Tibial nerve (tissue), 4 donors: Measurements from ENCODE around the gene SYNE3. TPM values are rescaled to one million over a fixed set of nuclear protein-coding genes. Genes with fewer than 3 reads are reported as not detected.

Experiments
- DNase-seq, 2 donors: peaks; one replicate each; pipeline ENCODE4 v3.0.0-alpha.2; 2019; ENCODE audit warnings: low spot score in 2 of 2
- H3K27ac ChIP-seq, 4 donors: fragments of 200-600 bp; sonication (generic) in 3 of 4; one replicate each; pipeline ENCODE4 v1.5.1; 2017 to 2019; ENCODE audit warnings: mild to moderate bottlenecking in 1 of 4
- H3K27me3 ChIP-seq, 2 donors: fragments of 200-600 bp; sonication (generic) in 1 of 2; one replicate each; pipeline versions ENCODE4 v1.5.1 to v1.6.0; 2017 to 2019
- H3K36me3 ChIP-seq, 3 donors: fragments of 200-600 bp; sonication (generic); one replicate each; pipeline ENCODE4 v1.5.1; 2018 to 2019
- H3K4me1 ChIP-seq, 4 donors: fragments of 200-600 bp; sonication (generic) in 3 of 4; one replicate each; pipeline ENCODE4 v1.5.1; 2017 to 2019
- H3K4me3 ChIP-seq, 4 donors: fragments of 200-600 bp; sonication (generic) in 3 of 4; one replicate each; pipeline ENCODE4 v1.5.1; 2017 to 2019; ENCODE audit warnings: mild to moderate bottlenecking in 1 of 4, moderate library complexity in 1 of 4
- H3K9me3 ChIP-seq, 4 donors: fragments of 200-600 bp; sonication (generic) in 3 of 4; one replicate each; pipeline ENCODE4 v1.5.1; 2017 to 2019
- CTCF ChIP-seq, 5 experiments: fragments of 200-600 bp in 3 of 5; fragments of 450-650 bp in 2 of 5; sonication (generic) in 3 of 5; IDR thresholded peaks; one replicate each; pipeline ENCODE4 v1.5.1; 2016 to 2019; ENCODE audit warnings: antibody characterized with exemption in 5 of 5, mild to moderate bottlenecking in 3 of 5, moderate library complexity in 2 of 5
- EP300 ChIP-seq, 2 donors: sonication (generic); formaldehyde crosslinking; IDR thresholded peaks; one replicate each; pipeline ENCODE4 v1.6.1; 2017; ENCODE audit warnings: antibody characterized with exemption in 2 of 2, mild to moderate bottlenecking in 1 of 2
- POLR2A ChIP-seq, 2 donors: fragments of 450-650 bp; IDR thresholded peaks; one replicate each; pipeline ENCODE4 v1.6.1; 2017; ENCODE audit warnings: antibody characterized with exemption in 2 of 2, mild to moderate bottlenecking in 2 of 2, moderate library complexity in 2 of 2
- WGBS, 2 donors: methylation state at CpG; one replicate each; pipeline ENCODE4 v1.1.5; 2018; 5-methylcytosine and 5-hydroxymethylcytosine counted together
- total RNA-seq, 4 donors: library from RNA; depleted of rRNA; stranded (reverse); fragments of >200 nt; gene quantifications; one replicate each; pipeline ENCODE4 v1.1.0, GENCODE V29; 2016

SYNE3 gene
- total RNA-seq, 4 donors from 2014 or later, result 71.0 to 106 (median 87.5) TPM

- peak overlapping the region; percentile 2 to 94 (median 60) for H3K27ac ChIP-seq
- DNase-seq, result no peak
- H3K9me3 ChIP-seq, result no peaks in the 10 kb centered on the region
- WGBS, 2 donors, result 55 to 59% methylated on average over 6 of the region's 6 CpGs
- peaks cover 0 to 99% (median 63%) of the 10 kb centered on the region in 4 donors for H3K4me1 ChIP-seq
- H3K27me3 ChIP-seq, result no peaks in the 10 kb centered on the region
- H3K36me3 ChIP-seq, result peaks cover 0 to 12% (median 0%) of the 10 kb centered on the region in 3 donors
- no peak overlapping the region for H3K4me3 ChIP-seq
- TF ChIP-seq CTCF (IDR thresholded peaks at IDR 0.05) (no peak), EP300 (IDR thresholded peaks at IDR 0.05) (no peak), POLR2A (IDR thresholded peaks at IDR 0.05) (no peak)
Observed at GRCh38 chr14:95504135-95505029, 12.1 kb downstream of the SYNE3 start.

GRCh38 chr14:95503365-95504134, 12.9 kb downstream of the SYNE3 start:
- Histone ChIP-seq H3K27ac (peak overlapping the region in 3 of 4 donors; percentile 27 to 94 (median 93)), H3K9me3 (no peaks in the 10 kb centered on the region), H3K4me1 (peaks cover 4 to 99% (median 65%) of the 10 kb centered on the region in 4 donors), H3K36me3 (peaks cover 0 to 12% (median 0%) of the 10 kb centered on the region in 3 donors), H3K27me3 (no peaks in the 10 kb centered on the region), H3K4me3 (no peak overlapping the region)
- DNase-seq, result no peak
- TF ChIP-seq CTCF (IDR thresholded peaks at IDR 0.05), result no peak
- no peak for TF ChIP-seq POLR2A (IDR thresholded peaks at IDR 0.05)
- no peak for TF ChIP-seq EP300 (IDR thresholded peaks at IDR 0.05)
- WGBS, 2 donors, result 91% methylated on average over 8 of the region's 8 CpGs

DNA sequence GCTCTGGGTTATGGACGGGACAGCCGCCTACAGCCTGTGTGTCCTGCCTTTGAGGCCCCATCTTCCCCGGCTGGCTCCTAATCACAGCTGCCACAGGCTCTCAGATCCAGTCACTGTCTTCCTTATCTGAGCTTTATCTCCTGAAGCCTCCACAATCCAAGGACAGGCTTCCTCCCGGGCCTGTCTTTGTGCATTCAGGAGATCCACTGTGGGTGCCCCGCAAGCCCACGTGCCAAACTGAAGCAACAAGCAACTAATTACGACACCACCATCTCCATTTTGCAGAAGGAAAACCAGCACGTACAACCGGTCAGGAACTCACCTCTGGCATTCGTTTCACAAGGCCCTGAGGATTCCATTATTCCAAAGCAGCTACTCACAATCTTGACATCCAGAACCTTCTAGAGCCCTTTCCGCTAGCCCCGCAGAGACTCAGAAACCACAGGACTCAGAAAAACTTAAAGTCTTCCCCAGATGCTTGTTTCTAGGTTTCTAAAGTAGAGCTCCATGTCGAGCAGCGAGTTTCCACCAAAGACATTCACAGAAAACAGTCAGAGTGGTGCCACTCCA, 14.0 kb downstream of the SYNE3 start:
- Histone ChIP-seq H3K4me1 (peaks cover 4 to 99% (median 65%) of the 10 kb centered on the region in 4 donors), H3K9me3 (no peaks in the 10 kb centered on the region), H3K4me3 (no peak overlapping the region), H3K27me3 (no peaks in the 10 kb centered on the region), H3K27ac (peak overlapping the region in 3 of 4 donors; percentile 71 to 94 (median 93)), H3K36me3 (peaks cover 0 to 12% (median 0%) of the 10 kb centered on the region in 3 donors)
- TF ChIP-seq EP300 (IDR thresholded peaks at IDR 0.05) (peak in 1 of 2 donors; percentile 12), CTCF (IDR thresholded peaks at IDR 0.05) (no peak), POLR2A (IDR thresholded peaks at IDR 0.05) (no peak)
- DNase-seq, result no peak
- 79 to 85% methylated on average over 14 of the region's 14 CpGs for WGBS, 2 donors

DNA sequence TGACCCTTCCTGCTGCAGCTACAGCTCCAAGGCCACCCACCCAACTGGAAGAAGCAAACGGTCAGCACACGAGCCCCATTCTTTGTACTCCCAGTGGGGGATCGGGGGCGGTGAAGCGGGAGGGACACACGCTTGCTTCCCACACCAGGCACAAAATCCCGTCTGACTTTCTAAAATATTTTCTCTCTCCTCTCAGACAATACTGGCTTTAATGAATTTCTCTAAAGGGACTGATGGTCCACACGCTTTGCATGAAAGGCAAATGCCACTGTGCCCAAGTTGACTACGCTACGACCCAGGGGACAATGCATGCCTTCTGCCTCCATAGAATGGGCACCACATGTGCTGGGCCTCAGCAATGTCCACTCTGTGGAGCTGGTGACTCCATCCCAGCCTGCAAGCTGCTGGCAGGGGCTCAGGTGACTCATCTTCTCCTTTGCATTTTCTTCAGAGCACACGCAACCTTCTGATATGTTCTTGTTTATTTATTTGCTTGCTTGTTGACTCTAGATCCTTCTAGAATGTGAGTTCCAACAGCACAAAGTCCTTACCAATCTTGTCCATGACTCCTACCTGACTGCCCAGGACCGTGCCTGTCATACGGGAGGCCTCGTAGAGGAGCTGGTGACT, 15.6 kb downstream of the SYNE3 start:
- H3K36me3 ChIP-seq, result no peaks in the 10 kb centered on the region
- TF ChIP-seq CTCF (IDR thresholded peaks at IDR 0.05) (no peak), EP300 (IDR thresholded peaks at IDR 0.05) (peak in 1 of 2 donors; percentile 89), POLR2A (IDR thresholded peaks at IDR 0.05) (no peak)
- 39 to 52% methylated on average over 12 to 14 of the region's 14 CpGs for WGBS, 2 donors

More for the DNA sequence above, 15.6 kb downstream of the SYNE3 start:
- peak overlapping the region; percentile 71 to 94 (median 84) for H3K27ac ChIP-seq
- H3K4me3 ChIP-seq, result peak overlapping the region in 1 of 4 donors; percentile 4
- peaks cover 4 to 99% (median 73%) of the 10 kb centered on the region in 4 donors for H3K4me1 ChIP-seq
- no peaks in the 10 kb centered on the region for H3K27me3 ChIP-seq
- no peaks in the 10 kb centered on the region for H3K9me3 ChIP-seq
- peak in 1 of 2 donors; percentile 63 for DNase-seq
